HepG2 (cell line): ENCODE results near the gene MAST1. TPM values are rescaled to one million over a fixed set of nuclear protein-coding genes. Genes with fewer than 3 reads are reported as not detected.
A peak's percentile ranks its signal among the peaks of the same experiment; 100 is the strongest.

Experiments
- ARNT2 ChIP-seq: sonication (generic); formaldehyde crosslinking; IDR thresholded peaks from 2 replicates; pipeline ENCODE4 v1.8.0; 2022; ENCODE audit warnings: mild to moderate bottlenecking, low read depth, missing genetic modification reagents, moderate library complexity
- DPF2 ChIP-seq: sonication (generic); formaldehyde crosslinking; IDR thresholded peaks from 2 replicates; pipeline ENCODE4 v1.4.0; 2020; ENCODE audit warnings: mild to moderate bottlenecking, low read depth, missing genetic modification reagents, borderline replicate concordance
- ERF ChIP-seq: IDR thresholded peaks from 2 replicates; pipeline ENCODE4 v1.6.1; 2018; ENCODE audit warnings: missing biosample characterization, missing genetic modification reagents
- NFKB2 ChIP-seq: sonication (generic); formaldehyde crosslinking; IDR thresholded peaks from 2 replicates; pipeline ENCODE4 v1.4.0; 2020; ENCODE audit warnings: missing genetic modification reagents, borderline replicate concordance
- SALL2 ChIP-seq: sonication (generic); formaldehyde crosslinking; IDR thresholded peaks from 2 replicates; pipeline ENCODE4 v1.8.1; 2023; ENCODE audit warnings: mild to moderate bottlenecking, missing genetic modification reagents, inconsistent platforms
- SOX5 ChIP-seq: IDR thresholded peaks from 2 replicates; pipeline ENCODE4 v1.6.1; 2016; ENCODE audit warnings: borderline replicate concordance
- ZBTB7B ChIP-seq: sonication (generic); formaldehyde crosslinking; IDR thresholded peaks from 2 replicates; pipeline ENCODE4 v1.4.0; 2020; ENCODE audit warnings: missing genetic modification reagents
- ZFY ChIP-seq: sonication (generic); formaldehyde crosslinking; IDR thresholded peaks from 2 replicates; pipeline ENCODE4 v1.4.0; 2020; ENCODE audit warnings: missing genetic modification reagents
- ZNF607 ChIP-seq: sonication (generic); formaldehyde crosslinking; IDR thresholded peaks from 2 replicates; pipeline ENCODE4 v1.5.1; 2020; ENCODE audit warnings: missing genetic modification reagents, mild to moderate bottlenecking, borderline replicate concordance
- ZNF652 ChIP-seq: IDR thresholded peaks from 2 replicates; pipeline ENCODE4 v1.6.1; 2016; ENCODE audit warnings: low read depth, borderline replicate concordance
- polyA plus RNA-seq, 8 experiments: library from polyadenylated mRNA; depleted of rRNA in 3 of 8; stranded (reverse) in 7 of 8; unstranded in 1 of 8; fragments of >200 nt; fragmentation: Illumina TruSeq in 4 of 8; extraction: Trizol in 4 of 8; gene quantifications; 2 replicates each; pipeline versions ENCODE4 v1.2.1 to v1.2.3, GENCODE V29; 2011 to 2016; ENCODE audit warnings: low read depth in 4 of 8, missing spikeins in 1 of 8, mixed read lengths in 1 of 8; ENCODE audit not compliant: insufficient read depth in 1 of 8
- total RNA-seq, 5 experiments: library from RNA; depleted of rRNA; stranded (reverse); fragments of >200 nt; fragmentation: Illumina TruSeq; extraction: Trizol; gene quantifications; 2 replicates each; pipeline ENCODE4 v1.2.3, GENCODE V29; 2016; ENCODE audit warnings: low read depth in 1 of 5
- TF ChIP-seq, protein P1 (sequence below): sonication (generic); formaldehyde crosslinking; IDR thresholded peaks from 2 replicates; pipeline ENCODE4 v1.4.0; 2020; ENCODE audit warnings: missing genetic modification reagents
- TF ChIP-seq, protein P2 (sequence below): IDR thresholded peaks from 2 replicates; pipeline ENCODE4 v1.6.1; 2012; ENCODE audit warnings: low read length, improper control_type of control experiment
- TF ChIP-seq, protein P3 (sequence below), 2 experiments: sonication (generic) in 1 of 2; formaldehyde crosslinking in 1 of 2; IDR thresholded peaks; 2 replicates each; pipeline versions ENCODE4 v1.6.1 to v1.9.0; 2014 to 2022; ENCODE audit warnings: antibody characterized with exemption in 1 of 2, borderline replicate concordance in 1 of 2, inconsistent platforms in 1 of 2, low read depth in 1 of 2, missing genetic modification reagents in 1 of 2
- TF ChIP-seq, protein P4 (sequence below): sonication (generic); formaldehyde crosslinking; IDR thresholded peaks from 2 replicates; pipeline ENCODE4 v1.8.0; 2022; ENCODE audit warnings: mild to moderate bottlenecking, missing genetic modification reagents; ENCODE audit not compliant: insufficient replicate concordance

Gene MAST1
- total and polyA plus RNA-seq, 2 of the 13 experiments (the other 11 are each of a cell fraction or from before 2014, with no cell fraction given) = 0.73 to 4.7 TPM

DNA sequence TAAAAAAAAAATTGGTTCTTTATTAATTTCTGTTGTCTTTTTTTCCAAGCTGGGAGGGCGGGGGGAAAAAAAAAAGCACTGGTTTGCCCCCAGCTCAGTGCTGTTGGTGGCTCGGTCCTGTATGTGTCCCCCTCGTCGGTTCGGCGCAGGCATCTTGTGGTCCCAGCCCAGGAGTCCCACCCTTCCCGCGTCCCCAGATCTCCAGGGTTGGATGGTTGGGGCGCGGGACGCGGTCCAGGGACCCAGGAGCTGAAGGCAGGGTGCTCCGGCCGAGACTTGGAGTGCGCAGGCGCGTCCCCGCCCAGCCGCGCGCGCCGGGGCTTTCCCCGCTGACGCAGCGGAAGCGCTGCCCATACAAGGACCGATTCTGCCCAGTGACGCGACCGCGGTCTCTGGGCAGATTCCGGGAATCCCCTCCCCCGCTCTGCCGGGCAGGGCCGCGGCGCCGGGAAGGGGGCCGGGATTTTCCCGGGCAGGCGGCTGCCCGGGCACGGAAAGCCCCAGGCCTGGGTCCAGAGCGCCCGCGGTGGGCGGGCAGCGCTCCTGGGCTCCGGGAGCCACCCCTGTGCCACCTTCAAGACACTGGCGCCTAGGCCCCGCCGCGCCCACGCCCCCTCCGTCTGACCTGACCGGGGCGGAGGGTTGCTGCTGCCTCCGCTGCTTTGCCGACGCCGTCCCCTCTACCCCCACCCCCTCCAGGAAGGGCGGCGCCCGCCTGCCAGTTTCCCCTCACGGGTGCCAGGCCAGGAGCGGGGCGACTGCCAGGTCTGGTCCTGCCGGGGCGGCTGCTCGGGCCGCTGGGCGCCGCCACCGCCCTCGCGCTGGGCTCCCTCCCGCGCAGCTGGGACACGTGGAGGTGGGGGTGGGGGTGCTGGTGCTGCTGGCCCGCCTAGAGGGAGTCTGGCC, 44.8 kb upstream of the MAST1 start (continued):
- TF ChIP-seq, protein P1, sequence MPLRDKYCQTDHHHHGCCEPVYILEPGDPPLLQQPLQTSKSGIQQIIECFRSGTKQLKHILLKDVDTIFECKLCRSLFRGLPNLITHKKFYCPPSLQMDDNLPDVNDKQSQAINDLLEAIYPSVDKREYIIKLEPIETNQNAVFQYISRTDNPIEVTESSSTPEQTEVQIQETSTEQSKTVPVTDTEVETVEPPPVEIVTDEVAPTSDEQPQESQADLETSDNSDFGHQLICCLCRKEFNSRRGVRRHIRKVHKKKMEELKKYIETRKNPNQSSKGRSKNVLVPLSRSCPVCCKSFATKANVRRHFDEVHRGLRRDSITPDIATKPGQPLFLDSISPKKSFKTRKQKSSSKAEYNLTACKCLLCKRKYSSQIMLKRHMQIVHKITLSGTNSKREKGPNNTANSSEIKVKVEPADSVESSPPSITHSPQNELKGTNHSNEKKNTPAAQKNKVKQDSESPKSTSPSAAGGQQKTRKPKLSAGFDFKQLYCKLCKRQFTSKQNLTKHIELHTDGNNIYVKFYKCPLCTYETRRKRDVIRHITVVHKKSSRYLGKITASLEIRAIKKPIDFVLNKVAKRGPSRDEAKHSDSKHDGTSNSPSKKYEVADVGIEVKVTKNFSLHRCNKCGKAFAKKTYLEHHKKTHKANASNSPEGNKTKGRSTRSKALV (CRISPR knock-in tag) = no peak
- TF ChIP-seq ZBTB7B (CRISPR knock-in tag) (no peak; the same call in 1 of the 2 replicates), NFKB2 (CRISPR knock-in tag) (no peak), SALL2 (CRISPR knock-in tag) (0 out of 2 replicates have a peak, but pooled peaks have one; percentile 50), ARNT2 (0 out of 2 replicates have a peak, but pooled peaks have one; percentile 45), DPF2 (CRISPR knock-in tag) (0 out of 2 replicates have a peak, but pooled peaks have one; percentile 33), ZFY (CRISPR knock-in tag) (peak; percentile 58), SOX5 (CRISPR knock-in tag) (peak; percentile 41; the same call in 1 of the 2 replicates), ERF (CRISPR knock-in tag) (peak; percentile 68), ZNF607 (CRISPR knock-in tag) (no peak), ZNF652 (CRISPR knock-in tag) (no peak)
- TF ChIP-seq, protein P2, sequence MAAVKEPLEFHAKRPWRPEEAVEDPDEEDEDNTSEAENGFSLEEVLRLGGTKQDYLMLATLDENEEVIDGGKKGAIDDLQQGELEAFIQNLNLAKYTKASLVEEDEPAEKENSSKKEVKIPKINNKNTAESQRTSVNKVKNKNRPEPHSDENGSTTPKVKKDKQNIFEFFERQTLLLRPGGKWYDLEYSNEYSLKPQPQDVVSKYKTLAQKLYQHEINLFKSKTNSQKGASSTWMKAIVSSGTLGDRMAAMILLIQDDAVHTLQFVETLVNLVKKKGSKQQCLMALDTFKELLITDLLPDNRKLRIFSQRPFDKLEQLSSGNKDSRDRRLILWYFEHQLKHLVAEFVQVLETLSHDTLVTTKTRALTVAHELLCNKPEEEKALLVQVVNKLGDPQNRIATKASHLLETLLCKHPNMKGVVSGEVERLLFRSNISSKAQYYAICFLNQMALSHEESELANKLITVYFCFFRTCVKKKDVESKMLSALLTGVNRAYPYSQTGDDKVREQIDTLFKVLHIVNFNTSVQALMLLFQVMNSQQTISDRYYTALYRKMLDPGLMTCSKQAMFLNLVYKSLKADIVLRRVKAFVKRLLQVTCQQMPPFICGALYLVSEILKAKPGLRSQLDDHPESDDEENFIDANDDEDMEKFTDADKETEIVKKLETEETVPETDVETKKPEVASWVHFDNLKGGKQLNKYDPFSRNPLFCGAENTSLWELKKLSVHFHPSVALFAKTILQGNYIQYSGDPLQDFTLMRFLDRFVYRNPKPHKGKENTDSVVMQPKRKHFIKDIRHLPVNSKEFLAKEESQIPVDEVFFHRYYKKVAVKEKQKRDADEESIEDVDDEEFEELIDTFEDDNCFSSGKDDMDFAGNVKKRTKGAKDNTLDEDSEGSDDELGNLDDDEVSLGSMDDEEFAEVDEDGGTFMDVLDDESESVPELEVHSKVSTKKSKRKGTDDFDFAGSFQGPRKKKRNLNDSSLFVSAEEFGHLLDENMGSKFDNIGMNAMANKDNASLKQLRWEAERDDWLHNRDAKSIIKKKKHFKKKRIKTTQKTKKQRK = no peak
- TF ChIP-seq, protein P3, sequence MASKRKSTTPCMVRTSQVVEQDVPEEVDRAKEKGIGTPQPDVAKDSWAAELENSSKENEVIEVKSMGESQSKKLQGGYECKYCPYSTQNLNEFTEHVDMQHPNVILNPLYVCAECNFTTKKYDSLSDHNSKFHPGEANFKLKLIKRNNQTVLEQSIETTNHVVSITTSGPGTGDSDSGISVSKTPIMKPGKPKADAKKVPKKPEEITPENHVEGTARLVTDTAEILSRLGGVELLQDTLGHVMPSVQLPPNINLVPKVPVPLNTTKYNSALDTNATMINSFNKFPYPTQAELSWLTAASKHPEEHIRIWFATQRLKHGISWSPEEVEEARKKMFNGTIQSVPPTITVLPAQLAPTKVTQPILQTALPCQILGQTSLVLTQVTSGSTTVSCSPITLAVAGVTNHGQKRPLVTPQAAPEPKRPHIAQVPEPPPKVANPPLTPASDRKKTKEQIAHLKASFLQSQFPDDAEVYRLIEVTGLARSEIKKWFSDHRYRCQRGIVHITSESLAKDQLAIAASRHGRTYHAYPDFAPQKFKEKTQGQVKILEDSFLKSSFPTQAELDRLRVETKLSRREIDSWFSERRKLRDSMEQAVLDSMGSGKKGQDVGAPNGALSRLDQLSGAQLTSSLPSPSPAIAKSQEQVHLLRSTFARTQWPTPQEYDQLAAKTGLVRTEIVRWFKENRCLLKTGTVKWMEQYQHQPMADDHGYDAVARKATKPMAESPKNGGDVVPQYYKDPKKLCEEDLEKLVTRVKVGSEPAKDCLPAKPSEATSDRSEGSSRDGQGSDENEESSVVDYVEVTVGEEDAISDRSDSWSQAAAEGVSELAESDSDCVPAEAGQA (IDR thresholded peaks at IDR 0.05; ENCODE audit: low read depth) = 0 out of 2 replicates have a peak, but pooled peaks have one; percentile 20
- TF ChIP-seq, protein P3 (CRISPR knock-in tag; IDR thresholded peaks at IDR 0.05; ENCODE audit: borderline replicate concordance) = no peak
- TF ChIP-seq, protein P4, sequence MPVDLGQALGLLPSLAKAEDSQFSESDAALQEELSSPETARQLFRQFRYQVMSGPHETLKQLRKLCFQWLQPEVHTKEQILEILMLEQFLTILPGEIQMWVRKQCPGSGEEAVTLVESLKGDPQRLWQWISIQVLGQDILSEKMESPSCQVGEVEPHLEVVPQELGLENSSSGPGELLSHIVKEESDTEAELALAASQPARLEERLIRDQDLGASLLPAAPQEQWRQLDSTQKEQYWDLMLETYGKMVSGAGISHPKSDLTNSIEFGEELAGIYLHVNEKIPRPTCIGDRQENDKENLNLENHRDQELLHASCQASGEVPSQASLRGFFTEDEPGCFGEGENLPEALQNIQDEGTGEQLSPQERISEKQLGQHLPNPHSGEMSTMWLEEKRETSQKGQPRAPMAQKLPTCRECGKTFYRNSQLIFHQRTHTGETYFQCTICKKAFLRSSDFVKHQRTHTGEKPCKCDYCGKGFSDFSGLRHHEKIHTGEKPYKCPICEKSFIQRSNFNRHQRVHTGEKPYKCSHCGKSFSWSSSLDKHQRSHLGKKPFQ = peak; percentile 63
